Putamen (tissue), 1 donor: ENCODE results near the gene ADGRG6.

Experiments
- DNase-seq: peaks from one replicate; pipeline ENCODE4 v3.0.0-alpha.2; 2016; ENCODE audit warnings: low spot score

ADGRG6 gene

DNA sequence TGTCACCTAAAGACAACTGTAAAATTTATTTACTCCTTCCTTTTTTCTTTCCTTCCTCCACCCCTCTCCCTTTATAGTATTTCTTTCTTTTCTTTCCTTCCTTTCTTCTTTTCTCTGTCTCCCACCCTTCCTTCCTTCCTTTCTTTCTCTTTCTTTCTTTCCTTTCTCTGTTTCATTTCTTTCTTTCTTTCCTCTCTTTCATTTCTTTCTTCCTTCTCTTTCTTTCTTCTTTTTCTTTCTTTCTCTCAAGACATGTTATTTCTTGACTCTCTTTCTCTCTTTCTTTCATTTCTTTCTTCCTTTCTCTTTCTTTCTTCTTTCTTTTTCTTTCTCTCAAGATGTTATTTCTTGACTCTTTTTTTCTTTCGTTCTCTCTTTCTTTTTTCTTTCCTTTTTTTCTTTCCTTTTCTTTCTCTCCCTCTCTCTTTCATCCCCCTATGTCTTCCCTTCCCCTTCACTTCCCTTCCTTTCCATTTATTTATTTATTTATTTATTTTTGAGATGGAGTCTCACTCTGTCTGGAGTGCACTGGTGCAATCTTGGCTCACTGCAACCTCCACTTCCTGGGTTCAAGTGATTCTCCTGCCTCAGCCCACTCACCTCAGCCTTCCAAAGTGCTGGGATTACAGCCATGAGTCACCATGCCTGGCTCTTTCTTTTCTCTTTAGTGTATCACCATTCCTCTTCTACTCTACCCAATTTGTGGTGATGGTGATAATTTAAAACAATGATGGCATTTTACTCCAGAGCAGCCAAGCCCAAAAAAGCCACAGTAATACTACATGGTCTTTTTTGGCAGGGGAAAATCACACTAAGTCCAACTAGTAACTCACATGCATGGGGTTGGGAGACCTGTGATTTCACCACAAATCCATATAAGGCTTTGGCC lies 188.2 kb downstream of the ADGRG6 start:
- no peak for DNase-seq
